GM18507 (cell line): ENCODE data around the gene TVP23A.
"Not testable (repeated sequence)": the region's sequence is repeated elsewhere in the genome, so short reads cannot be mapped to it uniquely, and the experiment has no call there.

Source experiments
- DNase-seq: peaks from one replicate; pipeline ENCODE4 v3.0.0; 2011; ENCODE audit warnings: low read depth; ENCODE audit not compliant: insufficient read length; ENCODE audit errors: extremely low spot score
- FAIRE-seq: peaks from 2 replicates; lab custom pipeline; 2011; peaks lifted over from hg19 to GRCh38; lab: Jason Lieb, UNC

The TVP23A gene

GRCh38 chr16:10760858-10761257 lies 57.7 kb downstream of the TVP23A start:
- FAIRE-seq, result peak; percentile 38
- DNase-seq, result no peak

GRCh38 chr16:10756574-10756973 lies 62.0 kb downstream of the TVP23A start:
- no peak for DNase-seq
- FAIRE-seq, result no peak

GRCh38 chr16:10754941-10755340 lies 63.7 kb downstream of the TVP23A start:
- FAIRE-seq (no peak), DNase-seq (no peak)

DNA sequence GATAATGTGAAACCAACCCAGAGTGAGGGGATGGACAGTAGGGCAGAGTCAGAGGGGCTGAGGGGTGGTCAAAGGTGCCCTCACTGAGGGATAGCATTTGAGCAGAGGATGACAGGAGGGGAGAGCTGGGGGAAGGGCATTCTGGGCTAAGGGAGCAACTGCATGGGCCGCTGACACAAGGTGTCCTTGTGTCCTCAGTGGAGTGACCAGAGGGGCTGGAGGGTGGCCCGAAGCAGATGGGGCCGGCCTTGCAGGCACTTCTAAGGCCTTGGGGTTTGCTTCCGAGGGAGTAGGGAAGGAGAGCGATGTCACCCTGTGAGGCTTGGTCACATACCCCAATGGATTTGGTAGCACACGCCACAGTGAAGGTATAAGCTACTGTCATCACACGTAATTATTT lies 64.9 kb downstream of the TVP23A start:
- no peak for FAIRE-seq
- DNase-seq, result no peak

GRCh38 chr16:10752843-10753523 lies 65.6 kb downstream of the TVP23A start:
- FAIRE-seq (peak; percentile 82), DNase-seq (no peak)

DNA sequence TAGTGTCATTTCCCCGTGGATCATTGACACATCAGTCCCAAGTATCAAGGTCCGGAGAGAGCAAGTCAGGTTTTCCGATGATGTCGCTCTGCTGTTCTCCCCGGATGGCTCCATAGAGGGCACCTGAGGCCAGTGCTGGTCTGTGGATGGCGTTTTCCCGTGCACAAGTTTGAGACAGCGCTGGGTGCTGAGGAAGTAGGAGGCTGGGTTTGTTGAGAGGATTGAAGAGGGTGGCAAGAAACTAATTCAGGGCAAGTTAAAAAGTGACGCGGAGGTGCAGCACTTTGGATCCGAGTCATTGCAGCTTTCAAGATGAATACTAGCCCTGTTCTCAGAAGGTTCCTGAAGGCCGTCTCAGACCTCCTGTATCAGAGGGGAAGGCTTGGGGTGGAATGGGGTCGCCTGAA lies 67.3 kb downstream of the TVP23A start:
- DNase-seq (no peak), FAIRE-seq (no peak)

- DNase-seq (no peak), FAIRE-seq (no peak)
These were observed 67.8 kb downstream of the TVP23A start for GRCh38 chr16:10750793-10751192.

DNA sequence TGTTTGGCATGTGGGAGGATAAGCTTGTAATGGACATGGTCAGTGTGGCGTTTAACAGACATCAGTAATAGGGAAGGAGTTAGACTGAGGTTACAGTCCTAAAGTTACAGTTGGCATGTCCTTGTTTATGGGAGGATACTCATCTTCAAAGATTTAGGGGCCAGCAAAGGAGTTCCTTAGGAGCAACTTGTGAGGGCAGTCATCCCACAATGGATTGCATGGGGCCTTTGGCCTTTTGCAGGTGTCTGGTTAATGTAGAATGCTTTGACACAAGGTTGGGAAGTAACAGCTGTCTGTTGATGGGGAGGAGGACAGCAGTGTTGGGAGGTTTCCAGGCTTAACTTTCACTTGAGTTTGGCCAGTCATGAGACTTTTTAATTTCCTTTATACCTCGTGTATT lies 72.8 kb downstream of the TVP23A start:
- FAIRE-seq (no peak), DNase-seq (no peak)

DNA sequence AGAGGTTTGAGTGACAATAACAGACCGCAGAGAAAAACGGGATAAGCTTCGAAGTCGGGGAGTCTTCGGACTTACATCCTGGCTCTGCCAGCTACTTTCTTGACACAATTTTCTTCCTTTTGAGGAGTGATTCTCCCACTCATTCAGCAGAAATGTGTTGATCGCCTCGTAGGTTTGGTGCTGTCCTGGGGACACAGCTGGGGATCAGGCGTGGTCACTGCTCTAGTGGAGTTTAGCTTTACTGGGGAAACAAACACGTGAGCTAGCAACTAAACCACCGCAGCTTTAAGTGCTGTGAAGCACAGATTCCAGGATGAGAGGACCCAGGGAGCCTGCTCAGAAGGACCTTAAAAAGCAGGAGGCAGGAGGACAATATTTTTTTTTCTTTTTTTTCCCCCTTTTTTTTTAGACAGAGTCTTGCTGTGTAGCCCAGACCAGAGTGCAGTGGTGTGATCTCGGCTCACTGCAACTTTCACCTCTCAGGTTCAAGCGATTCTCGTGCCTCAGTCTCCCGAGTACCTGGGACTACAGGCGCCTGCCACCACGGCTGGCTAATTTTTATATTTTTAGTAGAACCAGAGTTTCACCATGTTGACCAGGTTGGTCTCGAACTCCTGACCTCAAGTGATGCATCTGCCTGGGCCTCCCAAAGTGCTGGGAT lies 74.1 kb downstream of the TVP23A start:
- FAIRE-seq (no peak), DNase-seq (no peak)

DNA sequence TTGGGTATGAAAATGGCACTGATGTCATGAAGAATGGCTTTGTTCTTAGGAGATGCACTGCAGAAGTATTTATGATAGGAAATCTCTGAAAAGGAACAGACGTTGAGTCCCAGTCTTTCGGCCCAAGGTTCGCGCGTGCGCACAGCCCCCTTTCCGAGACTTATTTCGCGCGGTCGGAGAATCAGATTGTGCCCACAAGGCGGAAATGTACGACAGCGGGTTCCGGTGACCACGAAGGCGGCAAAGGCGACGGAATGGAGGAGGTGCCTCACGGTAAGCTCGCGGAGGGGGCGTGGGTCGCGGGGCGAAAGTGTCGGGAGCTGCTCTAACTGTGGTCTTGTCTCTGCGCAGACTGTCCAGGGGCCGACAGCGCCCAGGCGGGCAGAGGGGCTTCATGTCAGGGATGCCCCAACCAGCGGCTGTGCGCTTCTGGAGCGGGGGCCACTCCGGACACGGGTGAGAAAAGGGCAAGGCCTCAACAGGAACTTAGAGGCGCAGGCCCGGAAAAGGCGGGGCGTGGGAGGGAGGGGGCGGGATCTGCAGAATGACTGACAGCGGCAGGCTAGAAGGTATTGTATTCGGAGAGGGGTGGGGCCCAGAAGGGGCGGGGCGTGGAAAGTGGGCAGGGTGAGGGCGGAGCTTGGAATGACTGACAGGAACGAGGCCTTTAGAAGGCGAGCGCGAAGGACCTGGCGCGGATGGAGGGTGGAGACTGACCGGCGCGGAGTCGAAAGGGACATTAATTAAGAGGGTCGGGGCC lies 74.8 kb downstream of the TVP23A start, which contains the start of gene NUBP1:
Gene NUBP1, plus strand, starts transcription at position 233 of the 760 bp plus-strand sequence. Its CDS starts 22 bp downstream, at position 255.
- FAIRE-seq (peak; percentile 92), DNase-seq (peak; percentile 95)

GRCh38 chr16:10743227-10743609 lies 75.4 kb downstream of the TVP23A start:
- FAIRE-seq (no peak), DNase-seq (no peak)

- FAIRE-seq, result no peak
- no peak for DNase-seq
These were observed 76.8 kb downstream of the TVP23A start for GRCh38 chr16:10741844-10742243.

- DNase-seq, FAIRE-seq: not testable (repeated sequence)
These were observed 77.3 kb downstream of the TVP23A start for GRCh38 chr16:10741249-10741648.

DNA sequence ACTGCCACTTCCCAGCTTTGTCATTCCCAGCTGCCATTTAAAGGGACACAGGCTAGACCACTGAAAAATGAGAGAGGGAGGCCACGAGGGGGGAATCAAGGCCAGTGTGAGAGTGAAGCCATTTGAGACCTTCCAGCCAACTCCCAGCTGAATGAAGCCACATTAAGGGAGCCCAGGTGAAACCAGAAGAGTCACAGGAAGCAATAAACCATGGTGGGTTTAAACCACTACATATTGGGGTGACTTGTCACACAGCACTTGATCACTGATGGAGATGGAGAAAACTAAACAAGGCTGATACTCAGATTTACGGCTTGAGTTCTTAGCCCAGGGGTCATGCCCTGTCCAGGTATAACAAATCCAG lies 77.8 kb downstream of the TVP23A start:
- FAIRE-seq, result no peak
- DNase-seq, result no peak

DNA sequence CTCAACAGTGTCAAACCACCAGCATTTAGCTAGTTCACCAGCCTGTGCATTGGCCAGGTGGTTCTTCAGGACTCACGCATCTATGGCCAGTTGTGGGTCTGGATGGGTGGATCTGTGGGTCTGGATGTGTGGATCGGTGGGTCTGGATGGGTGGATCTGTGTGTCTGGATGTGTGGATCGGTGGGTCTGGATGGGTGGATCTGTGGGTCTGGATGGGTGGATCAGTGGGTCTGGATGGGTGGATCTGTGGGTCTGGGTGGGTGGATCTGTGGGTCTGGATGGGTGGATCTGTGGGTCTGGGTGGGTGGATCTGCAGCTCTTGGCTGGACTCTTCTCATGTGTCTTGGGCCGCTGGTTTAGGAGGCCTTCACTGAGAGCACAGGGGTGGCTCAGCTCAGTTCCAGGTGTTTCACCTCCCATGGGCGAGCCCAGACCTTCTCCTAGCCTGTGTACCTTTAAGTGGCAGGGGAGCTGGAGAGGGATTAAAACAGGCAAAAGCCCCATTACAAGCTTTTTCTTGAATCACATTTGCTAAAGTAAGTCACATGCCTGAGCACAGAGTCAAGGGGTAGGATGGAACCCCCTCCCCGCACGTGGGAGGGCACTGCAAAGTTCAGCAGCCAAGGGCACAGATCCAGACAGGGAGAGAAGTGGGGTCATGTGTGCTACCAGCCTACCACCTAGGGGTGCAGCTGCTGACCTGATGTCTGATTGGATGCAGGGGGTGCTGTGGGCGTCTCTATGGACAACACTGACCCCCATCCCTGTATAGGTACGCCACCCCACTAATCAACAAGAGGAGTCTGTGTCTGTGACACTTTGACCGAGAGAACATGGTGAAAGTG lies 78.4 kb downstream of the TVP23A start:
- no peak for DNase-seq
- FAIRE-seq, result no peak

DNA sequence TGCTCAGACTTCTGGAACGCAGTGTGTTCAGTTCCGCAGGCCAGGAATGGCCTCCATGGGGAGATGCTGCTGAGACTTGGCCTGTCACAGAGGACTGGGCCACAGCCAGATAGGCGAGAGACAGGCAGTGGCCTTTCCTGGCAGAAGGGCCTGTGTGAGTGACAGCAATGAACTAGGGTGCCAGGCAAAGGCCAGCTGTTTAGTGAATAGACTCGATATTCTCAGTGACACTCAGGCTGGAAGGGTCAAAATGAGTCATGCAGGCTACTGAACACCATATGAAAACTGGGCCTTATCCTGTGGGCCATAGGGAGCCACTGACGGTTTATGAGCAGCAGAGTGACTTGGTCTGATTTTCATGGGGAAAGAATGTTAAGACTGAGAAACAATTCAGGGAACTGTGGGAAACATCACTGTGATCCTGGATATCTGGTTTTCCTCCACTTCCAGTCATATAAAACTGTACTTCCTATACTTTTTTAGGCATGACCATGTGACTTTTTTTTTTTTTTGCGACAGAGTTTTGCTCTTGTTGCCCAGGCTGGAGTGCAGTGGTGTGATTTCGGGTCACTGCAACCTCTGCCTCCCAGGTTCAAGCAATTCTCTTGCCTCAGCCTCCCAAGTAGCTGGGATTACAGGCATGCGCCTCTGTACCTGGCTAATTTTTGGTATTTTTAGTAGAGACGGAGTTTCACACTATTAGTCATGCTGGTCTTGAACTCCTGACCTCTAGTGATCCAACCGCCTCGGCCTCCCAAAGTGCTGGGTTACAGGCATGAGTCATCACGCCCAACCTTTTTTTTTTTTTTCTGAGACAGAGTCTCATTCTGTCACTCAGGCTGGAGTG lies 80.1 kb downstream of the TVP23A start:
- peak; percentile 57 for DNase-seq
- FAIRE-seq, result peak; percentile 89

DNA sequence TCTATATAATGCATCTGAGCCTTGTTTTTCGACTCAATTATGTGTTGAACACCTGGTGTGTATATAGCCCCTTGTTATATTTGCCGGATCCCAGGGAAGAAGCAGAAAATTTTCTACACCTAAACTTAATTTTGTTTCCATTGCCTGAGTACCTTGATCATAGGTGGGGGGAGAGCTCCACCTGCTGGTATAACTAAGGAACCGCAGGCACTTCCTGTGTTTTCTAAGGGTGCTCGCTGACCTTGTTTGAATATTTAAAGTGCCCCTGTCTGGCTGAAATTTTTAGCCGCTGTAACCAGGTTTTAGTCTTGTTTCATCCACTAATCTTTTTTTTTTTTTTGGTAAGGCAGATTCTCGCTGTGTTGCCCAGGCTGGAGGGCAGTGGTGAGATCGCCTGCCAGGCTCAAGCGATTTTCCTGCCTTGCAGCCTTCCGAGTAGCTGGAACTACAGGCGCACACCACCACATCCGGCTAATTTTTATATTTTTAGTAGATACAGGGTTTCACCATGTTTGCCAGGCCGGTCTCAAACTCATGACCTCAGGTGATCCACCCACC lies 81.4 kb downstream of the TVP23A start:
- FAIRE-seq (peak; percentile 85), DNase-seq (no peak)

DNA sequence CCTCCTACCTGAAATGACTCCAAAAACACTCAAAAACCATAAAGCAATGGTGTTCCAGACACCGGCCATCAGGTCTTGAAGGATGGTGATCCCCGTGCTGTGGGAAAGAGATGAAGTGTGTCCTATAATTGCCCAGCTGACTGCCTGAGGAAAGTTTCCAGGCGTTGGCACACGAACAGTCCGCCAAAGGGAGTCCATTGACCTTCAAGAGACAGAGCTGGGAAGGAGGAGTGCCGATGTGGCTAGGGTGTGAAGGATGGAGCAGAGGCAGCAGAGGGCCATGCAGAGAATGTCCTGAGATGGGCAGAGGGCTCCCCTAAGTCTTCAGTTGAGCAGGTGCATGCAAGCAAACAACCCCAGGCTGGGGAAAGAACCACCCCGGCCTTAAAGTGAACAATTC lies 86.8 kb downstream of the TVP23A start:
- DNase-seq (no peak), FAIRE-seq (no peak)
